Astrocyte of the cerebellum (primary cell): ENCODE data around the gene CYB5R4.

ENCODE experiments used
- DNase-seq: peaks from one replicate; pipeline ENCODE4 v3.0.0-alpha.2; 2011; ENCODE audit warnings: low read depth
- H3K4me3 ChIP-seq: 2 replicates; pipeline ENCODE4 v1.5.1; 2011; ENCODE audit warnings: mild to moderate bottlenecking, low read depth, low read length, moderate library complexity
- in situ Hi-C: cut with HindIII; loops from 2 replicates; pipeline ENCODE4 v1.10.0; 2017; ENCODE audit warnings: low sequenced_read_pairs
- TF ChIP-seq, protein P1 (sequence below): IDR thresholded peaks from 2 replicates; pipeline ENCODE4 v1.5.1; 2012; ENCODE audit warnings: low read length, low read depth, moderate library complexity, mild to moderate bottlenecking; ENCODE audit errors: missing control alignments

CYB5R4 gene

DNA sequence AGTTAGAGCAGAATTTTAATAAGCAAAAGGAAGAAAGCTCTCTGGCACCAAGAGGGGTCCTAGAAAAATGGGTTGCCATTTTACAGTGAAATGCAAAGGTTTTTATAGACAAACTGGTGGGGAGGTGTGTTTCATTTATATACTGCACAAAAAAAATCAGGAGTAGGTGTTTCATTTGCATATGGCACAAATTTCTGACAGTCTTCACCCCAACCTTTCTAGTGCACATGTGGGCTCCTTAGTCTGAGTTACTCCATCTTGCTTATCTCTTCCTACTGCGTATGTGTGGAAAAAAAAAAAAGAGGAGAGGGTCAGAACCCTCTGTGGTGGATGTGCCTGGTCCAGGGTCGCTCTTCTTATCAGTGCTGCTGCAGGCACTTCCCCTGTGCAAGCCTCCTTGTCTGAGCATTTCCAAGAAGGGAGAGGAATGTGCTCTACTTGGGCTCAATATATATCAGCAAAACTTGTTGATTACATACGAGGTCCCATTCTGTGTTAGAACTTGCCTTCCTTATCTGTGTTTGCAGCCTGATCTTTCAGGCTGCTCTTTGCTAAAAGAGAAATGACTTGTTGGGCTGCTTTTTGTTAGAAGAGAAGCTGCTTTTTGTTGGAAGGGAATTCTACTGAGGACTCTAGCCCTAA lies 115.0 kb downstream of the CYB5R4 start:
- in situ Hi-C loops = no loop called here
- no peak overlapping the region for H3K4me3 ChIP-seq
- DNase-seq = no peak
- TF ChIP-seq, protein P1, sequence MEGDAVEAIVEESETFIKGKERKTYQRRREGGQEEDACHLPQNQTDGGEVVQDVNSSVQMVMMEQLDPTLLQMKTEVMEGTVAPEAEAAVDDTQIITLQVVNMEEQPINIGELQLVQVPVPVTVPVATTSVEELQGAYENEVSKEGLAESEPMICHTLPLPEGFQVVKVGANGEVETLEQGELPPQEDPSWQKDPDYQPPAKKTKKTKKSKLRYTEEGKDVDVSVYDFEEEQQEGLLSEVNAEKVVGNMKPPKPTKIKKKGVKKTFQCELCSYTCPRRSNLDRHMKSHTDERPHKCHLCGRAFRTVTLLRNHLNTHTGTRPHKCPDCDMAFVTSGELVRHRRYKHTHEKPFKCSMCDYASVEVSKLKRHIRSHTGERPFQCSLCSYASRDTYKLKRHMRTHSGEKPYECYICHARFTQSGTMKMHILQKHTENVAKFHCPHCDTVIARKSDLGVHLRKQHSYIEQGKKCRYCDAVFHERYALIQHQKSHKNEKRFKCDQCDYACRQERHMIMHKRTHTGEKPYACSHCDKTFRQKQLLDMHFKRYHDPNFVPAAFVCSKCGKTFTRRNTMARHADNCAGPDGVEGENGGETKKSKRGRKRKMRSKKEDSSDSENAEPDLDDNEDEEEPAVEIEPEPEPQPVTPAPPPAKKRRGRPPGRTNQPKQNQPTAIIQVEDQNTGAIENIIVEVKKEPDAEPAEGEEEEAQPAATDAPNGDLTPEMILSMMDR = no peak

DNA sequence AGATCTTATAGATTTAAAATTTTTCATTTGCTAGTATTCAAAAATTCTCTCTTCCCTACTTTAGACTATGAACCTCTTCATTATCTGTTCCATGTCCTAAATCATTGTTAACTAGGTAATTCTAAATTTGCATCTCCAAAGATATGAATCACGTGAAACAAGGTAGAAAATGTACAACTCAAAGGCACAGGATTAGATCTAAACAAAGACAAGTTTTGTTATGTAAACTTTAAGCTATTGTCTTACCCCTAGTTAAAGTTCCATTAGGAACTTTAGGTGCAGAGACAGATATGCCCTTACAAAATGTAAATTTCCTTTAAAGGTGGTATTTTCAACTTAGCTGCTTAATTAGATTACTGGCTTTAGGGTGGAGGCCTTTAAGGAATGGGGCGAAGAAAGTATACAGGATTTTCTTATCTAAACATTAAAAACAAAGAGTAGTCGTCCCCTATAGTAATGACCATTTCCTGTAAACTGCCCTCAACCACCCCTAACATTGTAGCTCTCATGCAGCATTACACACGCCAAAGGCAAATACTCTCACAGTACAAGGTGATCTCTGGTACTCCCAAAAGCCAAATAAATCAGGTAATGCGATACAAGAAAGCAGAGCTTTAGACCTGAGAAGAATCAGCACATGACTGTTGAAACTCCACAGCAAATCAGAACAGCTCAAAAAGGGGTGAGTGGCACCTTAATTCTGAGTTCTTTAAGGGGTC lies 116.7 kb downstream of the CYB5R4 start:
- TF ChIP-seq, protein P1 = no peak
- in situ Hi-C loops = no loop called here
- DNase-seq = no peak
- H3K4me3 ChIP-seq = no peak overlapping the region

DNA sequence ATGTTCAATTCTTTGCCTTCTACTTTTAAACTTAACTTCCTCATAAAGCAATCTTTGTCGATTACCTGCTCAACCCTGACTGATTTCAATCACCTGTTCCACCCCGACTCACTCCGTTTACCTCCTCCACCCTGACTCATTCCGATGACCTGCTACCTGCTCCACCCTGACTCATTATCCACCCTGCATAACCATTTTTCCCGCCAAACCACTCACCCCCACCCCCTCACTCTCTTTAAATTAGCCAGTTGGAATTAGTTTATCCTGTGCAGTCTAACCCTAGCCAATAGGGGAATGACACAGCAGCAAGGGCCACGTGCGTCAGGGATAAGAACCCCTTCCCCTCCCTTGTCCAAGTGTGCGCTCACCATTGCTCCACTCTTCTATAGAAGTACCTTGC lies 117.4 kb downstream of the CYB5R4 start:
- in situ Hi-C loops = no loop called here
- TF ChIP-seq, protein P1 = no peak

DNA sequence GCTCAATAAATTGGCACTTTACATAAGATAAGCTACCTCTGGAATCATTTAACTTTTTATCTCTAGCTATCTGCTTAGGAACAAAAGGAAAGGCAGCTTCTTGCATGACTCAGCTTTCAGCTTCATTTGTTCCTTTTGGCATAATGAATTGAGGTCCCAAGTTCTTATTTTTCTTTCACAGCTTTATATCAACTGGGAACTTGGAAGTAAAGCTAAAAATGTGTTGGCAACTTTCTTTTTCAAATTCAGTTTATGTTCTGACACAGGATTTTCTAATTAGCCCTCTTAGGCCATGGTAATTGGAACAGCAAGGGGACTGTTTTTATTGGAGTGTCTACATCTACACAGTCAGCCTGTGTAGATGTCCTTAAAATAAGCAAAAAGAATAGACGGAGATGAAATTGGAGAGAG lies 118.8 kb downstream of the CYB5R4 start:
- in situ Hi-C loops = no loop called here
- peak; percentile 20 for DNase-seq
- H3K4me3 ChIP-seq = no peak overlapping the region
- TF ChIP-seq, protein P1 = no peak

More for the DNA sequence above, 117.4 kb downstream of the CYB5R4 start:
- no peak overlapping the region for H3K4me3 ChIP-seq
- no peak for DNase-seq

DNA sequence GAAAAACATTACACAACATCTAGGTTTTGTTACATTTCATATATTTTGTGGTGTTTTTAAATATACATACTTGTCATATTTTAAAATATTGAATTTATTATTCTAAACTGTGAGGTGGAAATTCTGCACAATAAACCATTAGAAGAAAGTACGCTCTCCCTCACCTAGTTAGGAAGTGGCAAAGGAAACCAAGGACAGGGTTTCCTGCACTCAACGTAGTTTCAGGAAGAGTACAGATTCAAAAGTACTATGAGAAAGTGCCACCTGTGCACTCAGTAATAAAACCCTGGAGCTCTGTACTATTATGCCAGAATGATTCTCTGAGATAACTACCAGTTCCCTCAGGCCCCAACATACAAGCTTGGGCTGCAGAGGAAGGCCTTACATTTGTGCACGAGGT lies 119.5 kb downstream of the CYB5R4 start:
- in situ Hi-C loops = no loop called here
- TF ChIP-seq, protein P1 = no peak
- no peak for DNase-seq
- H3K4me3 ChIP-seq = no peak overlapping the region

DNA sequence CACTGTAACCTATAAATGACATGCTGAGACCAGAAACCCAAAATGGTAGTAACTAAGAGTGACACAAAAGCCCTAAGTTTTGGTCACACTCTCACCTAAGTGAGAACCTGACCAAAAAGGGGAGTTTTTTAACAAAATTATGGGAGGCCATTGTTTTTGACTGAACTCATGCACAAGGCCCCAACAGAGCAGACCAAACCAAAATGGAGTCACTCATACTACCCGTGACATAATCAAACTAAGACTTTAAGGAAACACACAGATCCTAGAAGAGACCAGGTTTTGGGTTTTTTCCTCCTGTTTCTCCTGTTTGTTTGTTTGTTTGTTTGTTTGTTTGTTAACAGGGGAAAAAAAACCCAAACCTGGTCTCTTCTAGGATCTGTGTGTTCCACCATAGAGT lies 124.9 kb downstream of the CYB5R4 start:
- H3K4me3 ChIP-seq = no peak overlapping the region
- in situ Hi-C loops = no loop called here
- TF ChIP-seq, protein P1 = no peak
- no peak for DNase-seq
